A204.1 (cell line): Measurements from ENCODE around the gene ARHGAP15.

Experiments
- FAIRE-seq: peaks from 2 replicates; lab custom pipeline; 2012; peaks lifted over from hg19 to GRCh38; lab: Jason Lieb, UNC

ARHGAP15 gene

DNA sequence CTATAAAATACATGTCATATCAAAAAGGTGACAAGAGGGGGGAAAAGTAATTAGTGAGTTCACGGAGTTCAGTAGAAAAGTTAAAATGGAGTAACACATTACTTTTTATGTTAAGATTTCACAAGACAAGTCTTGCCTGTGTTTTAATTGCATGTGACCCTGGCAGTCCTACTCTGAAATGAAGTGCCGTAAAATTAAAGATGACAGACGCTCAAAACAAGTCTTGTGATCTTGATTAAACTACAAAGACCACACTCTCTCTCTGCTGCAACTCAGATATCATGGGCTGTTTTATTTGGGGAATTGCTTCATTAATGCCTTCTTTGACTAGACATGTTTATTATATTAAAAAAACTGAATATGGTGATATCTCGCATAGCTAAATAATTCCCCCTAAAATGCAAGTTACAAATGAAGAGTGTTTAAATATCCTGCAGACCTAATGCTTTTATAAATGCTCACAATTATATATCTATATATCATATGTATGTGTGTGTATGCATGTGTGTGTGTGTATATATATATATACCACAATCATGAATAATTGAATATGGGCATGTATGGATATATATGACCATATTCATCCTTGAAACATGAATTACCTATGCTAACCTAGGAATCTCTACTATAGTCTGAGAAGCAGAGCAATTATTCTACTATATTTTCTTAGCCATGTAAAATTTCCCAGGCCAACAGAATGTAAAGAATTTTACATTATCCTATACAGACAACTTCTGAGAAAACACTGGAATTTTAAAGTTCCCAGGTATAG is 647.5 kb downstream of the ARHGAP15 start:
- FAIRE-seq = no peak

GRCh38 chr2:143779021-143779420 is 649.8 kb downstream of the ARHGAP15 start:
- no peak for FAIRE-seq

DNA sequence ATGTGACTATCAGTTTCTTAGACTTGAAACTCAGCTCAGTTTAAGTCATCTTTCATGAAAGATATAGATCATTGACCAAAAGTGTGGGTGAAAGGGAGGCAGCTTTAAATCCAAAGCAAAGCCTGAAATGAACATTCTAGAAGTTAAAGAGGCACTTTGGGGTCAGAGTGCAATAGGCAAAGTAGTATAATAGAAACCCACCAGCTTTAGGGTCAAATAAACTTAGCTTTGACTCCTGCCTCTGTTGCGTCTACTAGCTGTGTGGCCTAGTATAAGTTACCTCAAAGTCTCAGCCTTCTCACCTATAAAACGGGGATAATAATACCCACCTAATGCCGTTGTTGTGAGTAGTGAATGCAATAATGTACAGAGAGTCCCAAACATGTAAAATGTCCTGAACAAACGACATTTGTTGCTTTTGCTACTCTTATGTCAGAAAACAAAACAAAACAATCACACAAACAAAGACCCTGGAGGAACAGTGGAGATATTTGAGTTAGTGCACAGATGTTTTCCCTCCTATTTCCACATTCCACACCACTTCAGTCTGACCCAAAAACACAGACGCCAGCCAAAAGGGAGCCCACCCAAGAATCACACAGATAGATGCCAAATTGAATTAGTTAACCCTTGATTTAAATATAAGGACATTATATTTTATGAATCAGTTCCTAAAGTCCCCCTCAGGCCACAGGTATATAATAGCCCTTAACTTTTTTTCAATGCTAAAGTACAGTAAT is 657.0 kb downstream of the ARHGAP15 start:
- FAIRE-seq = no peak

DNA sequence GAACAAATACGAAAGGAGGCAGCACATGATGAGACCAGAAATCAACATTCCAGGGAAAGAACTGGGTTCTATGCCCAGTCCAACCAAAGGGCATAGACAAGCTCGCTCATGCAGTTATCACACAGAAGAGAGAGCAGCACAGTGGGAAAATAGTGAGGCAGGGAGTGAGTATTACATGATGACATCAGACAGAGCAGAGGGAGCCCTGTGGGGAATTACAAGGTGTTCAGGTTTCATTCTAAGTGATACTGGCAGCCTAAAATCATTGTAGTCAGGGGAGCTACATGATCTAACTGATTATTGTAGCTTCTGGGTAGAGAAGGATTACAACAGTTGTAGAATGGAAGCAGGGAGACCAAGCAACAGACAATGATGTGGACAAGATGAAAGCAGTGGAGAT is 658.5 kb downstream of the ARHGAP15 start:
- FAIRE-seq = no peak

- no peak for FAIRE-seq
These were observed 663.4 kb downstream of the ARHGAP15 start for GRCh38 chr2:143792602-143793001.

- FAIRE-seq = no peak
These were observed 664.2 kb downstream of the ARHGAP15 start for GRCh38 chr2:143793381-143793780.

- no peak for FAIRE-seq
These were observed 666.8 kb downstream of the ARHGAP15 start for GRCh38 chr2:143796051-143796450.

GRCh38 chr2:143801561-143801960 is 672.3 kb downstream of the ARHGAP15 start:
- FAIRE-seq = no peak

DNA sequence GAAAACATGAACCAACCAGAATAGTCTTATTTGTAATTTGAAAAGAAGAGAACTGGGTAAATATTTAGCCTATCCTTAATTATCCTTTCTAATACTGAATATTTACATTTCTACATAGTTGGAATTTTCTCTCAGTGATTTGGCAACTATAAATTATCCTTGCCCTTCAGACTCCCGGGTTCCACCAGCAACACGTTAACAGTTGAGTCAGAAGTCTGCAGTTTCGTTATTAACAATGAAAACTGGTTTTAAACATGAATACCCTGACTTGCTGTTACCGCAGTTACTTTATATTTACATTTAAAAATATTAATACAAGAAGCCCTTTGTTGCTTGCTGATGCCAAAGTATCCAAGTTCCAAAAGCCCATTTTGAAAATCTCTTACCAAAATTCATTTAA is 673.0 kb downstream of the ARHGAP15 start:
- no peak for FAIRE-seq

- no peak for FAIRE-seq
These were observed 673.8 kb downstream of the ARHGAP15 start for GRCh38 chr2:143802871-143803650.

- no peak for FAIRE-seq
These were observed 674.7 kb downstream of the ARHGAP15 start for GRCh38 chr2:143803936-143804335.

- FAIRE-seq = no peak
These were observed 676.4 kb downstream of the ARHGAP15 start for GRCh38 chr2:143805666-143806065.

GRCh38 chr2:143807192-143807591 is 678.0 kb downstream of the ARHGAP15 start:
- no peak for FAIRE-seq

DNA sequence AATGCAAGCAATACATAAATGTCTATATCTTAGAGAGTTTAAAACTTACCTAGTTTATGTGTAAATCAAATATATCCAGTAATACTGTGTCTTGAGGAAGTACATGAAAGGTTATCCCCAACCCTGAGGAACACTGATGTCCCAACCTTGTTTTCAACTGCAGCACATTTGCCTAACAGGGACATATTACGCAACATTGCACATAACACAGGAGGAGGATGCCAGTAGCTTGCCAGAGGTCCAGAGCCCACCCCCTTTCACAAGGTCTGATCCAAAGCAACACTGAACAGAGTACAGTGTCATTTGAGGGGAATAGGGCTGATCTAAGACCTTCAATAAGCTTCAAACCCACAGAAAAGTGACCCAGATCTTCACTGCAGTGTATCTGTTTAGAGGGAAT is 678.5 kb downstream of the ARHGAP15 start:
- FAIRE-seq = no peak

DNA sequence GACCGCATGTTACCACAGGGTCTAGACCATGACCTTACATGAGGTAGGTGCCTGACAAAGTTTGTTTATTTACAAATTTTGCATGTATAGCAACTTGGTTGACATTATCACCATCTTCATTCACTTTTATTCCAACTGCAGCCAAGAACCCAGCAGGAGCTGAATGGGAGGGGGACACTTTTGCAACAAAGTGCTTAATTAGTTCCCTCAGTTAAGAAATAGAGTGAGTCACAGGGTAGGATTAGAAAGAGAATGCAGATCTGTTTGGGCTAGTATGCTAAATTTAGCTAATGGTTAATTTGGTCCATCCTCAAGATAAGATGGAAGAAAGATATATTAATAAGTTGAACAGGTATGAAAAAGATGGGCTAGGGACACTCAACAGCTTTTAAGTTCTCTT is 678.9 kb downstream of the ARHGAP15 start:
- no peak for FAIRE-seq

GRCh38 chr2:143815082-143815481 is 685.9 kb downstream of the ARHGAP15 start:
- FAIRE-seq = no peak

GRCh38 chr2:143816916-143817315 is 687.7 kb downstream of the ARHGAP15 start:
- FAIRE-seq = no peak
